Endothelial cell of umbilical vein (primary cell): Measurements from ENCODE around the gene RRM2. TPM values are rescaled to one million over a fixed set of nuclear protein-coding genes. Genes with fewer than 3 reads are reported as not detected.

Experiments used
- BruUV-seq: library from RNA; stranded (reverse); fragments of 400-500 nt; replicated peaks from 2 replicates; lab custom pipeline; 2021; lab: Mats Ljungman, UMichigan
- CTCF ChIA-PET: fragments of 300-600, 350-600 bp; sonication (Branson Sonifier 250); formaldehyde crosslinking; loops from one replicate; lab custom pipeline; 2021; ENCODE audit warnings: antibody characterized with exemption, inconsistent platforms; lab: Charles Lee
- POLR2A ChIA-PET: fragments of 300-600, 350-600 bp; sonication (Branson Sonifier 250); formaldehyde crosslinking; loops from one replicate; lab custom pipeline; 2021; ENCODE audit warnings: antibody characterized with exemption, inconsistent platforms; lab: Charles Lee
- DNase-seq: peaks from one replicate; pipeline ENCODE4 v3.0.0-alpha.2; 2011; ENCODE audit warnings: low read depth, low spot score
- FAIRE-seq: peaks from 2 replicates; lab custom pipeline; 2011; peaks lifted over from hg19 to GRCh38; lab: Jason Lieb, UNC
- H2AFZ ChIP-seq: 2 replicates; pipeline ENCODE4 v1.6.0; 2012; ENCODE audit warnings: low read depth, low read length, control low read depth, inconsistent platforms
- H3K27ac ChIP-seq: 2 replicates; pipeline ENCODE4 v1.5.1; 2011; ENCODE audit warnings: low read depth, mild to moderate bottlenecking, control low read depth, low read length, moderate library complexity; ENCODE audit not compliant: insufficient read depth
- H3K27me3 ChIP-seq, 2 experiments: 2 replicates each; pipeline versions ENCODE4 v1.6.0 to v1.6.1; 2011; ENCODE audit warnings: low read length in 2 of 2, mixed read lengths in 1 of 2; ENCODE audit not compliant: control insufficient read depth in 2 of 2, insufficient read depth in 2 of 2
- H3K36me3 ChIP-seq, 2 experiments: 2 replicates in 1 of 2; 3 replicates in 1 of 2; pipeline ENCODE4 v1.5.1; 2011; ENCODE audit warnings: low read length in 2 of 2, mild to moderate bottlenecking in 1 of 2, moderate library complexity in 1 of 2; ENCODE audit not compliant: control insufficient read depth in 2 of 2, insufficient read depth in 2 of 2; ENCODE audit errors: extremely low read depth in 1 of 2
- H3K4me1 ChIP-seq: 3 replicates; pipeline ENCODE4 v1.5.1; 2011; ENCODE audit warnings: mild to moderate bottlenecking, low read length; ENCODE audit not compliant: control insufficient read depth, insufficient read depth; ENCODE audit errors: extremely low read depth
- H3K4me2 ChIP-seq: 2 replicates; pipeline ENCODE4 v1.6.1; 2011; ENCODE audit warnings: low read length, control low read depth, mixed read lengths; ENCODE audit not compliant: insufficient read depth
- H3K4me3 ChIP-seq, 3 experiments: fragments of 200-600 bp in 1 of 3; sonication (generic), shearing (Covaris generic) in 1 of 3; replicated peaks in 1 of 3; 2 replicates each; pipeline ENCODE4 v1.5.1; 2011 to 2016; ENCODE audit warnings: control low read depth in 3 of 3, low read length in 3 of 3, mild to moderate bottlenecking in 2 of 3, inconsistent platforms in 1 of 3, low read depth in 1 of 3, moderate library complexity in 1 of 3; ENCODE audit not compliant: insufficient read depth in 1 of 3
- H3K79me2 ChIP-seq: 2 replicates; pipeline ENCODE4 v1.6.0; 2012; ENCODE audit warnings: low read length, inconsistent platforms; ENCODE audit not compliant: control insufficient read depth, insufficient read depth
- H3K9ac ChIP-seq: replicated peaks from 2 replicates; pipeline ENCODE3; 2011; ENCODE audit warnings: low read length, control low read depth; ENCODE audit not compliant: insufficient read depth; ENCODE audit errors: extremely low read depth
- H3K9me1 ChIP-seq: replicated peaks from 3 replicates; pipeline ENCODE4 v1.6.0; 2011; ENCODE audit warnings: mild to moderate bottlenecking, low read length; ENCODE audit not compliant: control insufficient read depth, insufficient read depth; ENCODE audit errors: extremely low read depth
- H3K9me3 ChIP-seq: replicated peaks from 2 replicates; pipeline ENCODE4 v1.5.1; 2012; ENCODE audit warnings: low read length, inconsistent platforms; ENCODE audit not compliant: control insufficient read depth, insufficient read depth
- H4K20me1 ChIP-seq: replicated peaks from 2 replicates; pipeline ENCODE3; 2011; ENCODE audit warnings: mild to moderate bottlenecking, low read length; ENCODE audit not compliant: control insufficient read depth, insufficient read depth; ENCODE audit errors: extremely low read depth
- EZH2 ChIP-seq: IDR thresholded peaks from 2 replicates; pipeline ENCODE4 v1.6.1; 2012; ENCODE audit warnings: borderline replicate concordance, low read depth, mild to moderate bottlenecking, moderate library complexity, low read length, inconsistent platforms; ENCODE audit not compliant: severe bottlenecking
- FOS ChIP-seq: IDR thresholded peaks from 2 replicates; pipeline ENCODE4 v1.6.1; 2011; ENCODE audit warnings: mild to moderate bottlenecking, low read length, moderate library complexity, borderline replicate concordance; ENCODE audit not compliant: insufficient read depth
- JUN ChIP-seq: IDR thresholded peaks from 2 replicates; pipeline ENCODE4 v1.6.1; 2011; ENCODE audit warnings: borderline replicate concordance, low read depth; ENCODE audit not compliant: insufficient read length, insufficient read depth
- POLR2A ChIP-seq: IDR thresholded peaks from 2 replicates; pipeline ENCODE4 v1.6.1; 2012; ENCODE audit warnings: low read depth, mild to moderate bottlenecking, control low read depth, low read length
- POLR2AphosphoS5 ChIP-seq: IDR thresholded peaks from 2 replicates; pipeline ENCODE4 v1.6.1; 2012; ENCODE audit warnings: low read depth, mild to moderate bottlenecking, control low read depth, low read length, moderate library complexity; ENCODE audit not compliant: insufficient read depth
- dilution Hi-C: fragments of 300-500 bp; cut with MboI; formaldehyde crosslinking; loops from one replicate; pipeline ENCODE4 v1.15.0; 2019; ENCODE audit warnings: low sequenced_read_pairs; ENCODE audit not compliant: extremely low pct_ligation_motif_present
- intact Hi-C: fragments of 100-400 bp; cut with micrococcal nuclease; formaldehyde crosslinking; loops from one replicate; pipeline ENCODE4 v1.10.0; 2022
- polyA plus RNA-seq, 4 experiments: library from polyadenylated mRNA; depleted of rRNA in 3 of 4; stranded (reverse) in 3 of 4; unstranded in 1 of 4; fragments of >200 nt; gene quantifications; 2 replicates each; pipeline versions ENCODE4 v1.2.1 to v1.2.3, GENCODE V29; 2011 to 2012; ENCODE audit warnings: missing spikeins in 1 of 4
- total RNA-seq: library from RNA; stranded (reverse); gene quantifications from 2 replicates; pipeline ENCODE4 v1.2.3, GENCODE V29; 2021
- TF ChIP-seq, protein P1 (sequence below), 2 donors: IDR thresholded peaks; 1 replicate in 1 of 2; 2 replicates in 1 of 2; pipeline ENCODE4 v1.5.1; 2011; ENCODE audit warnings: low read length in 2 of 2, mild to moderate bottlenecking in 2 of 2, moderate library complexity in 2 of 2, control low read depth in 1 of 2, inconsistent platforms in 1 of 2, low read depth in 1 of 2; ENCODE audit not compliant: insufficient read depth in 1 of 2; ENCODE audit errors: extremely low read depth in 1 of 2
- TF ChIP-seq, protein P2 (sequence below): IDR thresholded peaks from 2 replicates; pipeline ENCODE4 v1.6.1; 2011; ENCODE audit not compliant: insufficient read depth, insufficient read length

Gene RRM2
- total and polyA plus RNA-seq, 2 donors (not counting 3 experiments of a cell fraction or from before 2014, with no cell fraction given), result 40.9 to 246 TPM

DNA sequence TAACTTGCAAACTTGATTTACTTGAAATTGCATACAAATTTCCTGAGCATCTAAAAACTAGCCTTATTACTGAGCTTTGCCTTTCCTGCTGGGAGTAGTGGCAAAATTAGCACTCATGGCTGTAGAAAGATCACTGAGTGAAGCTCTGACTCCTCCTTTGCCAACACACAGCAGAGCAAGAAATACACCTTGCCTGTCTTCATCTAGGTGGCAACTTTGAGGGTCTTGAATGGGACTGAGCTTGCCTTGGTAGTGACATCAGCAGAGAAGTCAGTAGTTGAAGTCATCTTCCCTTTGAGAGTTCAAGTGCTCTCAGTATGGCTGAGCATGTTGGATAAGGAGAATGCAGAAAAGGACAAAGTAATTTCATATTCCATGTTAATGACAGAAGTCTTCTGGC is 5.9 kb downstream of the RRM2 start:
- dilution Hi-C loops, result no loop called here
- no peak for DNase-seq
- Histone ChIP-seq H3K9me1 (no peaks in the 10 kb centered on the region), H3K4me3 (no peak overlapping the region), H3K27me3 (no peaks in the 10 kb centered on the region), H3K9ac (no peak overlapping the region), H3K27ac (no peak overlapping the region), H2AFZ (no peak overlapping the region), H3K36me3 (peaks cover 0 to 21% of the 10 kb centered on the region in 2 experiments), H3K4me1 (peaks cover 29% of the 10 kb centered on the region), H3K79me2 (peaks cover 43% of the 10 kb centered on the region), H4K20me1 (no peaks in the 10 kb centered on the region), H3K9me3 (no peaks in the 10 kb centered on the region), H3K4me2 (no peak overlapping the region)
- no TSS peak for BruUV-seq
- no peak for TF ChIP-seq EZH2
- TF ChIP-seq, protein P1, sequence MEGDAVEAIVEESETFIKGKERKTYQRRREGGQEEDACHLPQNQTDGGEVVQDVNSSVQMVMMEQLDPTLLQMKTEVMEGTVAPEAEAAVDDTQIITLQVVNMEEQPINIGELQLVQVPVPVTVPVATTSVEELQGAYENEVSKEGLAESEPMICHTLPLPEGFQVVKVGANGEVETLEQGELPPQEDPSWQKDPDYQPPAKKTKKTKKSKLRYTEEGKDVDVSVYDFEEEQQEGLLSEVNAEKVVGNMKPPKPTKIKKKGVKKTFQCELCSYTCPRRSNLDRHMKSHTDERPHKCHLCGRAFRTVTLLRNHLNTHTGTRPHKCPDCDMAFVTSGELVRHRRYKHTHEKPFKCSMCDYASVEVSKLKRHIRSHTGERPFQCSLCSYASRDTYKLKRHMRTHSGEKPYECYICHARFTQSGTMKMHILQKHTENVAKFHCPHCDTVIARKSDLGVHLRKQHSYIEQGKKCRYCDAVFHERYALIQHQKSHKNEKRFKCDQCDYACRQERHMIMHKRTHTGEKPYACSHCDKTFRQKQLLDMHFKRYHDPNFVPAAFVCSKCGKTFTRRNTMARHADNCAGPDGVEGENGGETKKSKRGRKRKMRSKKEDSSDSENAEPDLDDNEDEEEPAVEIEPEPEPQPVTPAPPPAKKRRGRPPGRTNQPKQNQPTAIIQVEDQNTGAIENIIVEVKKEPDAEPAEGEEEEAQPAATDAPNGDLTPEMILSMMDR (IDR thresholded peaks at IDR 0.05; ENCODE audit: extremely low read depth in 1 of 2, insufficient read depth in 1 of 2, low read depth in 1 of 2, low read length in 2 of 2), result no peak
- TF ChIP-seq JUN, result no peak
- no peak for TF ChIP-seq FOS
- TF ChIP-seq, protein P2, sequence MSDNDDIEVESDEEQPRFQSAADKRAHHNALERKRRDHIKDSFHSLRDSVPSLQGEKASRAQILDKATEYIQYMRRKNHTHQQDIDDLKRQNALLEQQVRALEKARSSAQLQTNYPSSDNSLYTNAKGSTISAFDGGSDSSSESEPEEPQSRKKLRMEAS, result no peak
- TF ChIP-seq POLR2AphosphoS5, result no peak
- TF ChIP-seq POLR2A, result no peak
- intact Hi-C loops, result loop anchor here (10.0 kb wide), 1 partner anchor 446 kb away; no protein-coding TSS in a partner anchor
- ChIA-PET POLR2A (no interaction called here), CTCF (interaction anchor here (1.1 to 1.9 kb wide), 5 partner anchors 13 to 307 kb away, joined by 3 to 8 read pairs (median 5); no protein-coding TSS in a partner anchor)
- no peak for FAIRE-seq
